Endothelial cell of umbilical vein (primary cell): Measurements from ENCODE around the gene CD247. TPM values are rescaled to one million over a fixed set of nuclear protein-coding genes. Genes with fewer than 3 reads are reported as not detected.

Experiments used
- BruUV-seq: library from RNA; stranded (reverse); fragments of 400-500 nt; replicated peaks from 2 replicates; lab custom pipeline; 2021; lab: Mats Ljungman, UMichigan
- CTCF ChIA-PET: fragments of 300-600, 350-600 bp; sonication (Branson Sonifier 250); formaldehyde crosslinking; loops from one replicate; lab custom pipeline; 2021; ENCODE audit warnings: antibody characterized with exemption, inconsistent platforms; lab: Charles Lee
- POLR2A ChIA-PET: fragments of 300-600, 350-600 bp; sonication (Branson Sonifier 250); formaldehyde crosslinking; loops from one replicate; lab custom pipeline; 2021; ENCODE audit warnings: antibody characterized with exemption, inconsistent platforms; lab: Charles Lee
- DNase-seq: peaks from one replicate; pipeline ENCODE4 v3.0.0-alpha.2; 2011; ENCODE audit warnings: low read depth, low spot score
- FAIRE-seq: peaks from 2 replicates; lab custom pipeline; 2011; peaks lifted over from hg19 to GRCh38; lab: Jason Lieb, UNC
- H2AFZ ChIP-seq: 2 replicates; pipeline ENCODE4 v1.6.0; 2012; ENCODE audit warnings: low read depth, low read length, control low read depth, inconsistent platforms
- H3K27ac ChIP-seq: 2 replicates; pipeline ENCODE4 v1.5.1; 2011; ENCODE audit warnings: low read depth, mild to moderate bottlenecking, control low read depth, low read length, moderate library complexity; ENCODE audit not compliant: insufficient read depth
- H3K27me3 ChIP-seq, 2 experiments: 2 replicates each; pipeline versions ENCODE4 v1.6.0 to v1.6.1; 2011; ENCODE audit warnings: low read length in 2 of 2, mixed read lengths in 1 of 2; ENCODE audit not compliant: control insufficient read depth in 2 of 2, insufficient read depth in 2 of 2
- H3K36me3 ChIP-seq, 2 experiments: 2 replicates in 1 of 2; 3 replicates in 1 of 2; pipeline ENCODE4 v1.5.1; 2011; ENCODE audit warnings: low read length in 2 of 2, mild to moderate bottlenecking in 1 of 2, moderate library complexity in 1 of 2; ENCODE audit not compliant: control insufficient read depth in 2 of 2, insufficient read depth in 2 of 2; ENCODE audit errors: extremely low read depth in 1 of 2
- H3K4me1 ChIP-seq: 3 replicates; pipeline ENCODE4 v1.5.1; 2011; ENCODE audit warnings: mild to moderate bottlenecking, low read length; ENCODE audit not compliant: control insufficient read depth, insufficient read depth; ENCODE audit errors: extremely low read depth
- H3K4me2 ChIP-seq: 2 replicates; pipeline ENCODE4 v1.6.1; 2011; ENCODE audit warnings: low read length, control low read depth, mixed read lengths; ENCODE audit not compliant: insufficient read depth
- H3K4me3 ChIP-seq, 3 experiments: fragments of 200-600 bp in 1 of 3; sonication (generic), shearing (Covaris generic) in 1 of 3; replicated peaks in 1 of 3; 2 replicates each; pipeline ENCODE4 v1.5.1; 2011 to 2016; ENCODE audit warnings: control low read depth in 3 of 3, low read length in 3 of 3, mild to moderate bottlenecking in 2 of 3, inconsistent platforms in 1 of 3, low read depth in 1 of 3, moderate library complexity in 1 of 3; ENCODE audit not compliant: insufficient read depth in 1 of 3
- H3K79me2 ChIP-seq: 2 replicates; pipeline ENCODE4 v1.6.0; 2012; ENCODE audit warnings: low read length, inconsistent platforms; ENCODE audit not compliant: control insufficient read depth, insufficient read depth
- H3K9ac ChIP-seq: replicated peaks from 2 replicates; pipeline ENCODE3; 2011; ENCODE audit warnings: low read length, control low read depth; ENCODE audit not compliant: insufficient read depth; ENCODE audit errors: extremely low read depth
- H3K9me1 ChIP-seq: replicated peaks from 3 replicates; pipeline ENCODE4 v1.6.0; 2011; ENCODE audit warnings: mild to moderate bottlenecking, low read length; ENCODE audit not compliant: control insufficient read depth, insufficient read depth; ENCODE audit errors: extremely low read depth
- H3K9me3 ChIP-seq: replicated peaks from 2 replicates; pipeline ENCODE4 v1.5.1; 2012; ENCODE audit warnings: low read length, inconsistent platforms; ENCODE audit not compliant: control insufficient read depth, insufficient read depth
- H4K20me1 ChIP-seq: replicated peaks from 2 replicates; pipeline ENCODE3; 2011; ENCODE audit warnings: mild to moderate bottlenecking, low read length; ENCODE audit not compliant: control insufficient read depth, insufficient read depth; ENCODE audit errors: extremely low read depth
- EZH2 ChIP-seq: IDR thresholded peaks from 2 replicates; pipeline ENCODE4 v1.6.1; 2012; ENCODE audit warnings: borderline replicate concordance, low read depth, mild to moderate bottlenecking, moderate library complexity, low read length, inconsistent platforms; ENCODE audit not compliant: severe bottlenecking
- FOS ChIP-seq: IDR thresholded peaks from 2 replicates; pipeline ENCODE4 v1.6.1; 2011; ENCODE audit warnings: mild to moderate bottlenecking, low read length, moderate library complexity, borderline replicate concordance; ENCODE audit not compliant: insufficient read depth
- GATA2 ChIP-seq: IDR thresholded peaks from 2 replicates; pipeline ENCODE4 v1.7.0; 2011; ENCODE audit warnings: low read depth, mild to moderate bottlenecking, moderate library complexity, mixed read lengths, low read length; ENCODE audit not compliant: insufficient read length, insufficient read depth
- JUN ChIP-seq: IDR thresholded peaks from 2 replicates; pipeline ENCODE4 v1.6.1; 2011; ENCODE audit warnings: borderline replicate concordance, low read depth; ENCODE audit not compliant: insufficient read length, insufficient read depth
- MYC ChIP-seq: IDR thresholded peaks from one replicate; pipeline ENCODE4 v1.6.1; 2011; ENCODE audit warnings: mild to moderate bottlenecking, low read depth, low read length
- POLR2A ChIP-seq: IDR thresholded peaks from 2 replicates; pipeline ENCODE4 v1.6.1; 2012; ENCODE audit warnings: low read depth, mild to moderate bottlenecking, control low read depth, low read length
- POLR2AphosphoS5 ChIP-seq: IDR thresholded peaks from 2 replicates; pipeline ENCODE4 v1.6.1; 2012; ENCODE audit warnings: low read depth, mild to moderate bottlenecking, control low read depth, low read length, moderate library complexity; ENCODE audit not compliant: insufficient read depth
- dilution Hi-C: fragments of 300-500 bp; cut with MboI; formaldehyde crosslinking; loops from one replicate; pipeline ENCODE4 v1.15.0; 2019; ENCODE audit warnings: low sequenced_read_pairs; ENCODE audit not compliant: extremely low pct_ligation_motif_present
- intact Hi-C: fragments of 100-400 bp; cut with micrococcal nuclease; formaldehyde crosslinking; loops from one replicate; pipeline ENCODE4 v1.10.0; 2022
- polyA plus RNA-seq, 4 experiments: library from polyadenylated mRNA; depleted of rRNA in 3 of 4; stranded (reverse) in 3 of 4; unstranded in 1 of 4; fragments of >200 nt; gene quantifications; 2 replicates each; pipeline versions ENCODE4 v1.2.1 to v1.2.3, GENCODE V29; 2011 to 2012; ENCODE audit warnings: missing spikeins in 1 of 4
- total RNA-seq: library from RNA; stranded (reverse); gene quantifications from 2 replicates; pipeline ENCODE4 v1.2.3, GENCODE V29; 2021
- TF ChIP-seq, protein P1 (sequence below): IDR thresholded peaks from 2 replicates; pipeline ENCODE4 v1.6.1; 2011; ENCODE audit not compliant: insufficient read depth, insufficient read length
- TF ChIP-seq, protein P2 (sequence below), 2 donors: IDR thresholded peaks; 1 replicate in 1 of 2; 2 replicates in 1 of 2; pipeline ENCODE4 v1.5.1; 2011; ENCODE audit warnings: low read length in 2 of 2, mild to moderate bottlenecking in 2 of 2, moderate library complexity in 2 of 2, control low read depth in 1 of 2, inconsistent platforms in 1 of 2, low read depth in 1 of 2; ENCODE audit not compliant: insufficient read depth in 1 of 2; ENCODE audit errors: extremely low read depth in 1 of 2

Gene CD247
- total and polyA plus RNA-seq, 2 donors (not counting 3 experiments of a cell fraction or from before 2014, with no cell fraction given), result not detected

DNA sequence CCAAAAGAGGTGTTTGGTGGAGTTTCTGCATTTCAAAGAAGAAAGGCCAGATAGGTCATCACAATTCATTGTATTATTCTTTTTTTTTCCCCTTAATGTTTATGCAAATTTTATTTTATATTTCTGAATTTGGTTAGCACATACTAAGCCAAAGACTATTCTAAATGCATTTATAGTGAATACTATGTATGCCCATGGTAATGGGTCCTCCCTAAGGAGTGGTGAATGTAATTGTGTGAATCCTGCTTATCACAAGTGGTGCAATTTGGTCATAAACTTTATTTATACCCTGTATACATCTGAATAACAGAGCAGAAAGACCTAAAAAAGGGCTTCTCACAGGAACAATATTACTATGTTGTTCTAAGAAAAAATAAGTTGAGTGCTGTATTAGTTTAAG is 99.1 kb downstream of the CD247 start:
- no peak overlapping the region for H3K9ac ChIP-seq
- no TSS peak for BruUV-seq
- H3K4me3 ChIP-seq, result no peak overlapping the region
- intact Hi-C loops (no loop called here), dilution Hi-C loops (no loop called here)
- no peaks in the 10 kb centered on the region for H3K27me3 ChIP-seq
- no peaks in the 10 kb centered on the region for H4K20me1 ChIP-seq
- no peaks in the 10 kb centered on the region for H3K79me2 ChIP-seq
- H3K4me1 ChIP-seq, result no peaks in the 10 kb centered on the region
- no peaks in the 10 kb centered on the region for H3K9me1 ChIP-seq
- no peak overlapping the region for H2AFZ ChIP-seq
- no peak for FAIRE-seq
- H3K9me3 ChIP-seq, result no peaks in the 10 kb centered on the region
- H3K36me3 ChIP-seq, result peaks cover 3 to 4% of the 10 kb centered on the region in 2 experiments
- H3K27ac ChIP-seq, result no peak overlapping the region
- TF ChIP-seq, protein P1, sequence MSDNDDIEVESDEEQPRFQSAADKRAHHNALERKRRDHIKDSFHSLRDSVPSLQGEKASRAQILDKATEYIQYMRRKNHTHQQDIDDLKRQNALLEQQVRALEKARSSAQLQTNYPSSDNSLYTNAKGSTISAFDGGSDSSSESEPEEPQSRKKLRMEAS, result no peak
- no peak for TF ChIP-seq POLR2A
- TF ChIP-seq MYC, result no peak
- TF ChIP-seq POLR2AphosphoS5, result no peak
- no peak for TF ChIP-seq JUN
- TF ChIP-seq FOS, result no peak
- no peak for DNase-seq
- POLR2A ChIA-PET, result no interaction called here
- CTCF ChIA-PET, result interaction anchor here (2.0 kb wide), 1 partner anchor 15 kb away, joined by 6 read pairs; no protein-coding TSS in a partner anchor
- no peak overlapping the region for H3K4me2 ChIP-seq

DNA sequence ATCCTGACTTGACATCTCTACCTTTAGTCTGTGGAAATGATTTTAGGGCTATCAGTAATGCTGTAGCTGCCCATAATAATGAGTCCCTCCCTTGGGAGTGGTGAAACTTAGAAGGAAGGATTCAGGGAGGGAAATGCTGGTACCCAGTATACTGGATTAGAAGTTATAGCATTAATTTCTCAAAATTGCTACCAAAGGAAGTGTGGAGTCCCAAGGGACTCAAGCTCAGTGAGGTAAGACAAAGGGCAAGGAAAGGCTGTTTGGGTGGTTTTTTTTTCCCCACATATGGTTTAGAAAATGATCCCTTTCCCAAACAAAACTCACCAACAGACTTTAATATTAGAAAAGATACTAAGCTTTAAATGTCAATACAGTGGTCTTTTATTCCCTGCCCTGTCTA is 99.9 kb downstream of the CD247 start:
- POLR2A ChIA-PET, result no interaction called here
- no TSS peak for BruUV-seq
- CTCF ChIA-PET, result interaction anchor here (1.0 to 2.0 kb wide), 3 partner anchors 14 to 151 kb away, joined by 3 to 6 read pairs (median 4); no protein-coding TSS in a partner anchor
- Histone ChIP-seq H3K4me1 (no peaks in the 10 kb centered on the region), H3K79me2 (no peaks in the 10 kb centered on the region), H2AFZ (no peak overlapping the region), H3K27me3 (no peaks in the 10 kb centered on the region), H3K9ac (no peak overlapping the region), H3K4me2 (no peak overlapping the region), H4K20me1 (no peaks in the 10 kb centered on the region), H3K4me3 (no peak overlapping the region), H3K9me1 (no peaks in the 10 kb centered on the region), H3K27ac (no peak overlapping the region), H3K9me3 (no peaks in the 10 kb centered on the region), H3K36me3 (peaks cover 3 to 4% of the 10 kb centered on the region in 2 experiments)
- intact Hi-C loops, result no loop called here
- FAIRE-seq, result no peak
- dilution Hi-C loops, result no loop called here
- no peak for TF ChIP-seq POLR2AphosphoS5
- no peak for TF ChIP-seq GATA2
- TF ChIP-seq, protein P2, sequence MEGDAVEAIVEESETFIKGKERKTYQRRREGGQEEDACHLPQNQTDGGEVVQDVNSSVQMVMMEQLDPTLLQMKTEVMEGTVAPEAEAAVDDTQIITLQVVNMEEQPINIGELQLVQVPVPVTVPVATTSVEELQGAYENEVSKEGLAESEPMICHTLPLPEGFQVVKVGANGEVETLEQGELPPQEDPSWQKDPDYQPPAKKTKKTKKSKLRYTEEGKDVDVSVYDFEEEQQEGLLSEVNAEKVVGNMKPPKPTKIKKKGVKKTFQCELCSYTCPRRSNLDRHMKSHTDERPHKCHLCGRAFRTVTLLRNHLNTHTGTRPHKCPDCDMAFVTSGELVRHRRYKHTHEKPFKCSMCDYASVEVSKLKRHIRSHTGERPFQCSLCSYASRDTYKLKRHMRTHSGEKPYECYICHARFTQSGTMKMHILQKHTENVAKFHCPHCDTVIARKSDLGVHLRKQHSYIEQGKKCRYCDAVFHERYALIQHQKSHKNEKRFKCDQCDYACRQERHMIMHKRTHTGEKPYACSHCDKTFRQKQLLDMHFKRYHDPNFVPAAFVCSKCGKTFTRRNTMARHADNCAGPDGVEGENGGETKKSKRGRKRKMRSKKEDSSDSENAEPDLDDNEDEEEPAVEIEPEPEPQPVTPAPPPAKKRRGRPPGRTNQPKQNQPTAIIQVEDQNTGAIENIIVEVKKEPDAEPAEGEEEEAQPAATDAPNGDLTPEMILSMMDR (IDR thresholded peaks at IDR 0.05; ENCODE audit: extremely low read depth in 1 of 2, insufficient read depth in 1 of 2, low read depth in 1 of 2, low read length in 2 of 2), result no peak
- no peak for TF ChIP-seq FOS
- TF ChIP-seq EZH2, result no peak
- TF ChIP-seq POLR2A, result no peak
- TF ChIP-seq JUN, result no peak
- TF ChIP-seq, protein P1, result no peak
- no peak for TF ChIP-seq MYC
- DNase-seq, result no peak
